K562 (cell line): ENCODE measurements around the gene PTOV1. TPM values are rescaled to one million over a fixed set of nuclear protein-coding genes. Genes with fewer than 3 reads are reported as not detected.
A peak's percentile ranks its signal among the peaks of the same experiment; 100 is the strongest.

Experiments used
- ATAC-seq: fragments of 200-7000 bp; cut with Tn5 transposase; 3 replicates; pipeline ENCODE4 v1.9.1; 2020; ENCODE audit warnings: moderate library complexity
- BruUV-seq: library from RNA; stranded (reverse); fragments of 400-500 nt; replicated peaks from 2 replicates; lab custom pipeline; 2021; lab: Mats Ljungman, UMichigan
- CTCF ChIA-PET: fragments of 300-600 bp; formaldehyde crosslinking; extraction: SDS; loops from one replicate; lab custom pipeline; 2021; ENCODE audit warnings: low intra/inter-chr PET ratio; lab: Yijun Ruan, JAX
- POLR2A ChIA-PET: fragments of 300-600, 350-650 bp; sonication (Branson Sonifier 250); formaldehyde crosslinking; extraction: SDS; loops from one replicate; lab custom pipeline; 2021; ENCODE audit warnings: antibody characterized with exemption, inconsistent platforms; lab: Yijun Ruan, JAX
- DNase-seq, 4 experiments: peaks; one replicate each; pipeline versions ENCODE4 v3.0.0 to v3.0.0-alpha.2; 2011 to 2018; ENCODE audit warnings: low spot score in 3 of 4, mixed read lengths in 3 of 4; ENCODE audit errors: extremely low read depth in 1 of 4
- FAIRE-seq: peaks from 2 replicates; lab custom pipeline; 2011; peaks lifted over from hg19 to GRCh38; lab: Jason Lieb, UNC
- H2AFZ ChIP-seq: 2 replicates; pipeline ENCODE4 v1.6.0; 2011; ENCODE audit warnings: low read depth, low read length, control low read depth, inconsistent platforms
- H3K27ac ChIP-seq: fragments of 200-600 bp; 3 replicates; pipeline ENCODE4 v1.8.0; 2011; ENCODE audit warnings: low read depth, mild to moderate bottlenecking, control low read depth, inconsistent platforms, low read length, moderate library complexity, mixed read lengths; ENCODE audit errors: extremely low read depth
- H3K27me3 ChIP-seq, 2 experiments: fragments of 300-600 bp in 1 of 2; 2 replicates in 1 of 2; 3 replicates in 1 of 2; pipeline versions ENCODE4 v1.6.0 to v1.8.0; 2011; ENCODE audit warnings: inconsistent platforms in 2 of 2, low read length in 2 of 2, mild to moderate bottlenecking in 1 of 2, mixed read lengths in 1 of 2, moderate library complexity in 1 of 2; ENCODE audit not compliant: control insufficient read depth in 2 of 2, insufficient read depth in 2 of 2
- H3K36me3 ChIP-seq: fragments of 300-600 bp; 3 replicates; pipeline ENCODE4 v1.8.0; 2011; ENCODE audit warnings: mild to moderate bottlenecking, low read length, inconsistent platforms; ENCODE audit not compliant: control insufficient read depth, insufficient read depth
- H3K4me1 ChIP-seq, 2 experiments: fragments of 200-600 bp in 1 of 2; replicated peaks in 1 of 2; 2 replicates in 1 of 2; 3 replicates in 1 of 2; pipeline versions ENCODE4 v1.5.1 to v1.8.0; 2011; ENCODE audit warnings: inconsistent platforms in 2 of 2, low read length in 2 of 2, mild to moderate bottlenecking in 1 of 2, mixed read lengths in 1 of 2, moderate library complexity in 1 of 2; ENCODE audit not compliant: control insufficient read depth in 2 of 2, insufficient read depth in 2 of 2
- H3K4me2 ChIP-seq: 2 replicates; pipeline ENCODE4 v1.6.1; 2011; ENCODE audit warnings: low read length, control low read depth, inconsistent platforms, mixed read lengths; ENCODE audit not compliant: insufficient read depth
- H3K4me3 ChIP-seq: fragments of 200-600 bp; sonication (generic), shearing (Covaris generic); 2 replicates; pipeline ENCODE4 v1.5.1; 2016; ENCODE audit warnings: control low read depth, inconsistent platforms
- H3K79me2 ChIP-seq: fragments of 200-600 bp; 3 replicates; pipeline ENCODE4 v1.8.0; 2011; ENCODE audit warnings: low read length, inconsistent platforms; ENCODE audit not compliant: control insufficient read depth, insufficient read depth
- H3K9ac ChIP-seq, 2 experiments: 2 replicates each; pipeline versions ENCODE4 v1.6.0 to v1.6.1; 2011; ENCODE audit warnings: low read depth in 2 of 2, low read length in 2 of 2, control low read depth in 1 of 2, inconsistent platforms in 1 of 2, mild to moderate bottlenecking in 1 of 2, mixed read lengths in 1 of 2; ENCODE audit not compliant: insufficient read depth in 1 of 2
- H3K9me1 ChIP-seq: one replicate; pipeline ENCODE4 v1.6.0; 2011; ENCODE audit warnings: inconsistent platforms, mild to moderate bottlenecking, low read length, moderate library complexity; ENCODE audit not compliant: control insufficient read depth, insufficient read depth
- H3K9me3 ChIP-seq: replicated peaks from 2 replicates; pipeline ENCODE4 v1.5.1; 2011; ENCODE audit warnings: low read depth, low read length, inconsistent platforms; ENCODE audit not compliant: control insufficient read depth, insufficient read depth
- H4K20me1 ChIP-seq: replicated peaks from 2 replicates; pipeline ENCODE4 v1.6.1; 2011; ENCODE audit warnings: low read length, inconsistent platforms, mixed read lengths; ENCODE audit not compliant: control insufficient read depth, insufficient read depth
- HDAC6 ChIP-seq: IDR thresholded peaks from 2 replicates; pipeline ENCODE4 v1.6.1; 2012; ENCODE audit warnings: low read depth, mild to moderate bottlenecking, control low read depth, inconsistent platforms, low read length, moderate library complexity
- MAFK ChIP-seq: IDR thresholded peaks from 2 replicates; pipeline ENCODE4 v1.6.1; 2011; ENCODE audit warnings: low read length, improper control_type of control experiment
- NONO ChIP-seq, 2 experiments: fragments of 200-400 bp in 1 of 2; fragments of 450-650 bp in 1 of 2; formaldehyde crosslinking in 1 of 2; IDR thresholded peaks; 2 replicates each; pipeline ENCODE4 v1.6.1; 2017; ENCODE audit warnings: low read depth in 2 of 2, mild to moderate bottlenecking in 2 of 2, moderate library complexity in 2 of 2, low read length in 1 of 2
- YY1 ChIP-seq, 3 experiments: IDR thresholded peaks; 2 replicates each; pipeline ENCODE4 v1.6.1; 2011; ENCODE audit warnings: low read length in 2 of 3, mild to moderate bottlenecking in 2 of 3, moderate library complexity in 2 of 3, borderline replicate concordance in 1 of 3, control low read depth in 1 of 3, low read depth in 1 of 3; ENCODE audit not compliant: insufficient read depth in 3 of 3, insufficient replicate concordance in 2 of 3, control insufficient read depth in 1 of 3, insufficient read length in 1 of 3; ENCODE audit errors: extremely low read depth in 1 of 3
- ZNF232 ChIP-seq: sonication (generic); formaldehyde crosslinking; IDR thresholded peaks from 2 replicates; pipeline ENCODE4 v1.8.0; 2022; ENCODE audit warnings: mild to moderate bottlenecking, missing genetic modification reagents
- ZNF239 ChIP-seq: fragments of 250-450 bp; sonication (Bioruptor Pico); IDR thresholded peaks from 2 replicates; pipeline ENCODE4 v1.4.0; 2020; ENCODE audit warnings: mild to moderate bottlenecking
- WGBS: fragments of 100-300 bp; shearing (Covaris generic); methylation state at CpG from one replicate; pipeline ENCODE4 v1.1.6; 2016; ENCODE audit warnings: low coverage, mixed read lengths; ENCODE audit not compliant: insufficient coverage; ENCODE audit errors: missing lambda C conversion rate; 5-methylcytosine and 5-hydroxymethylcytosine counted together
- in situ Hi-C: fragments of 300-500 bp; cut with MboI; formaldehyde crosslinking; loops from 4 replicates; pipeline ENCODE4 v1.15.0; 2018; ENCODE audit warnings: inconsistent platforms, mixed read lengths
- intact Hi-C: fragments of 100-400 bp; cut with micrococcal nuclease; formaldehyde crosslinking; loops from 2 replicates; pipeline ENCODE4 v1.14.2; 2022
- polyA plus RNA-seq, 8 experiments: library from polyadenylated mRNA; depleted of rRNA in 4 of 8; stranded (reverse) in 5 of 8; unstranded in 3 of 8; fragments of >200 nt; fragmentation: Nextera tagmentation in 2 of 8; fragmentation: Illumina TruSeq in 1 of 8; extraction: Ambion mirVana in 2 of 8; extraction: Trizol in 1 of 8; gene quantifications; 2 replicates each; pipeline versions ENCODE4 v1.2.1 to v1.2.3, GENCODE V29; 2011 to 2014; ENCODE audit warnings: inconsistent platforms in 1 of 8, missing spikeins in 1 of 8
- total RNA-seq, 7 experiments: library from RNA; depleted of rRNA in 6 of 7; stranded (reverse); fragments of >200 nt in 6 of 7; fragmentation: Illumina TruSeq in 2 of 7; extraction: Trizol in 2 of 7; gene quantifications; 2 replicates each; pipeline versions ENCODE4 v1.2.1 to v1.2.3, GENCODE V29; 2011 to 2021; ENCODE audit warnings: low replicate concordance in 1 of 7
- TF ChIP-seq, protein P1 (sequence below): sonication (generic); formaldehyde crosslinking; IDR thresholded peaks from 2 replicates; pipeline ENCODE4 v1.8.0; 2022; ENCODE audit warnings: missing genetic modification reagents, mild to moderate bottlenecking, borderline replicate concordance

Gene PTOV1
- total and polyA plus RNA-seq, 9 of the 15 experiments (the other 6 are each of a cell fraction or from before 2014, with no cell fraction given): 4.9 to 169 (median 43.5) TPM

DNA sequence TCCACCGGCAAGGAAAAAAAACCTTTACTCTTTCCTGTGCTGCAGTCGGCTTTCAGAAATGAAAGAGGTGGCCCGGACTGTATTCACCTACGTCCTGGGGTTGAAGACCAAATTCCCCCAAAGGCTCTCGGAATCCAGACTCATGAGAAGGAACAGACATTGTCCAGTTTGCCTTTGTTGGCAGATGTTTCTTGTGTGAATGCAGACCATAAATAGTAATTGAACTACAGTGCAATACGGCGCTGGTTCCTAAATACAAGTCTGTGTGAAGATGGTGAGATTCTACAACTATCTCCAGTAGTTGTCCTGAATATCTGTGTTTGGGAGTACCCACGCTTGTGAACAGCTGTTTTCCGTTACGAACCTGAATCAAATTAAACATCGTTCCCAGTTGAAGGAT lies 11.2 kb upstream of the PTOV1 start:
- intact Hi-C loops (no loop called here), in situ Hi-C loops (no loop called here)
- POLR2A ChIA-PET: interaction anchor here (2.2 kb wide), 1 partner anchor 11 kb away, joined by 7 read pairs; no protein-coding TSS in a partner anchor
- H3K4me1 ChIP-seq: peaks cover 0 to 23% of the 10 kb centered on the region in 2 experiments; a peak in 2 of 5 replicates
- 92% methylated on average over 11 of the region's 11 CpGs for WGBS
- H3K79me2 ChIP-seq: no peaks in the 10 kb centered on the region
- no peak overlapping the region for H3K4me3 ChIP-seq
- FAIRE-seq (peak; percentile 11), ATAC-seq (no peak), DNase-seq (no peak)
- CTCF ChIA-PET: no interaction called here
- H3K27ac ChIP-seq: no peak overlapping the region
- peaks cover 2% of the 10 kb centered on the region for H3K9me1 ChIP-seq
- no peaks in the 10 kb centered on the region for H4K20me1 ChIP-seq
- H3K27me3 ChIP-seq: no peaks in the 10 kb centered on the region
- no peak overlapping the region for H3K9ac ChIP-seq
- H3K36me3 ChIP-seq: peaks cover 62% of the 10 kb centered on the region
- no peaks in the 10 kb centered on the region for H3K9me3 ChIP-seq
- H2AFZ ChIP-seq: no peak overlapping the region
- H3K4me2 ChIP-seq: no peak overlapping the region
- TF ChIP-seq ZNF232 (CRISPR knock-in tag): no peak
- no peak for TF ChIP-seq HDAC6
- TF ChIP-seq ZNF239 (CRISPR knock-in tag): no peak
- no peak for TF ChIP-seq NONO (IDR thresholded peaks at IDR 0.05; ENCODE audit: low read depth in 2 of 2, low read length in 1 of 2)
- TF ChIP-seq, protein P1, sequence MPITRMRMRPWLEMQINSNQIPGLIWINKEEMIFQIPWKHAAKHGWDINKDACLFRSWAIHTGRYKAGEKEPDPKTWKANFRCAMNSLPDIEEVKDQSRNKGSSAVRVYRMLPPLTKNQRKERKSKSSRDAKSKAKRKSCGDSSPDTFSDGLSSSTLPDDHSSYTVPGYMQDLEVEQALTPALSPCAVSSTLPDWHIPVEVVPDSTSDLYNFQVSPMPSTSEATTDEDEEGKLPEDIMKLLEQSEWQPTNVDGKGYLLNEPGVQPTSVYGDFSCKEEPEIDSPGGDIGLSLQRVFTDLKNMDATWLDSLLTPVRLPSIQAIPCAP: no peak
- TF ChIP-seq YY1 (IDR thresholded peaks at IDR 0.05; ENCODE audit: borderline replicate concordance in 1 of 3, control insufficient read depth in 1 of 3, extremely low read depth in 1 of 3, insufficient read depth in 3 of 3, insufficient read length in 1 of 3, insufficient replicate concordance in 2 of 3, low read depth in 1 of 3, low read length in 2 of 3): no peak
- TF ChIP-seq MAFK: no peak
- BruUV-seq: no TSS peak
